Aorta (tissue), 5 donors: ENCODE data around the gene KRTAP2-4. TPM values are rescaled to one million over a fixed set of nuclear protein-coding genes. Genes with fewer than 3 reads are reported as not detected.

Experiments used
- ATAC-seq: fragments of 200-7000 bp; cut with Tn5 transposase; one replicate; pipeline ENCODE4 v1.9.1; 2022; ENCODE audit warnings: moderate library complexity; ENCODE audit not compliant: low FRiP score
- DNase-seq, 2 donors: peaks; one replicate each; pipeline ENCODE4 v3.0.0-alpha.2; 2020
- H3K27ac ChIP-seq, 2 donors: one replicate each; pipeline ENCODE4 v1.5.1; 2013; ENCODE audit warnings: low read length in 2 of 2, mild to moderate bottlenecking in 2 of 2, moderate library complexity in 2 of 2, control low read depth in 1 of 2, inconsistent platforms in 1 of 2, low read depth in 1 of 2
- H3K27me3 ChIP-seq, 2 donors: one replicate each; pipeline ENCODE4 v1.6.1; 2013; ENCODE audit warnings: control low read depth in 1 of 2, low read length in 1 of 2, mild to moderate bottlenecking in 1 of 2, moderate library complexity in 1 of 2; ENCODE audit not compliant: insufficient read depth in 2 of 2, control insufficient read depth in 1 of 2
- H3K36me3 ChIP-seq, 2 donors: one replicate each; pipeline ENCODE4 v1.6.1; 2013; ENCODE audit warnings: control low read depth in 1 of 2, low read length in 1 of 2, mild to moderate bottlenecking in 1 of 2; ENCODE audit not compliant: insufficient read depth in 2 of 2, control insufficient read depth in 1 of 2
- H3K4me1 ChIP-seq, 2 donors: one replicate each; pipeline ENCODE4 v1.6.1; 2013; ENCODE audit warnings: low read length in 2 of 2, control low read depth in 1 of 2, mild to moderate bottlenecking in 1 of 2, moderate library complexity in 1 of 2; ENCODE audit not compliant: insufficient read depth in 2 of 2, control insufficient read depth in 1 of 2
- H3K4me3 ChIP-seq, 2 donors: one replicate each; pipeline ENCODE4 v1.5.1; 2013; ENCODE audit warnings: low read length in 2 of 2, control low read depth in 1 of 2, mild to moderate bottlenecking in 1 of 2
- H3K9me3 ChIP-seq: one replicate; pipeline ENCODE4 v1.6.1; 2013; ENCODE audit warnings: mild to moderate bottlenecking, low read length; ENCODE audit not compliant: control insufficient read depth
- WGBS, 2 donors: extraction: QIAGEN DNeasy Blood & Tissue Kit; methylation state at CpG; one replicate each; pipeline ENCODE4 v1.1.7; 2013; 5-methylcytosine and 5-hydroxymethylcytosine counted together
- intact Hi-C, 2 donors: fragments of 100-400 bp; cut with DNase I; formaldehyde crosslinking; loops; one replicate each; pipeline versions ENCODE4 v1.14.2 to v1.15.0; 2022
- polyA plus RNA-seq, 2 donors: library from polyadenylated mRNA; stranded (reverse); fragments of 200-250 nt; gene quantifications; one replicate each; pipeline ENCODE4 v1.2.3, GENCODE V29; 2013
- total RNA-seq, 2 donors: library from RNA; stranded (reverse); fragmentation: NEBNext Ultra II Directional; extraction: Animal tissue kit (Norgen Biotek cat#: 25700); gene quantifications; one replicate each; pipeline ENCODE4 v1.2.1, GENCODE V29; 2021
- donor health status: healthy with polysubstance abuse.
- donor health status: Bipolar disorder and iron deficiency.
- donor health status: DM: no; HTN: no; CAD: no.
- donor health status: DM: no; HTN: no; CAD: no.
- donor health status: DM: yes; HTN: yes; CAD: no.

KRTAP2-4 gene
- total and polyA plus RNA-seq, 4 donors = not detected

DNA sequence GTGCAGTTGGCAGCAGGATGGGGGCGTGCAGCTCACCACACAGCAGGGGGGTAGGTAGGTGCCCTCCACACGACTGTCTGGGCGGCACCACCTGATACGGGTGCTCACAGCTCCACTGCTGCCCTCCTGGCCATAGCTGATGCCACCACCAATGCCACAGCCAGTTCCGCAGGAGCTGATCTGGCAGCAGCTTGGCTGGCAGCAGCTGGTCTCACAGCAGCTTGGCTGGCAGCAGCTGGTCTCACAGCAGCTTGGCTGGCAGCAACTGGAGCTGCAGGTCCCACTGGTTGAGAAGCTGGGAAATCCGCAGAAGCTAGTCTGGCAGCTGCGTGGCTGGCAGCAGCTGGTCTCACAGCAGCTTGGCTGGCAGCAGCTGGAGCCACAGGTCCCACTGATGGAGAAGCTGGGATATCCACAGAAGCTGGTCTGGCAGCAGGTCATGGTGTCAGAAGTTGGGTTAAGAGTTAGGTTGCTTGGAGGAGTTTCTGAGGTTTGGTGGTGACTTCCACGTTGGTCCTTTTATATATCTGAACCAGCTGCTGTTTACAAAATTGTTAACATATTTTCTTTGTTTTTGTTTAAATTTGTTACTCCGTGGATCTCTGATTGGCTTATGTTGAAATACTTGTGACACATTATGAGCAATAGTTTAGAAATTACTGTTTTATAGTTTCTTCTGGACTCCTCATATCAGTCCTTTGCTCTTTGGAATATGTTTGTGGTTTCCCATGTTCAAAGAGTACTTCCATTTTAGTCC lies 38.8 kb downstream of the KRTAP2-4 start, which contains the start of gene KRTAP1-5:
TSS of gene KRTAP1-5 (minus strand) at position 494 of the 757 bp plus-strand sequence. CDS start at position 441, 53 bp downstream.
- H3K27ac ChIP-seq = no peak within 1 kb of the TSS
- 44 to 54% methylated on average over 9 of the region's 9 CpGs for WGBS, 2 donors
- intact Hi-C loops = no loop called here
- no peaks in the 10 kb centered on the region for H3K4me1 ChIP-seq
- ATAC-seq (no peak), DNase-seq (no peak)
- no peak within 1 kb of the TSS for H3K4me3 ChIP-seq
- no peaks in the 10 kb centered on the region for H3K9me3 ChIP-seq
- no peaks in the 10 kb centered on the region for H3K36me3 ChIP-seq
- no peaks in the 10 kb centered on the region for H3K27me3 ChIP-seq

DNA sequence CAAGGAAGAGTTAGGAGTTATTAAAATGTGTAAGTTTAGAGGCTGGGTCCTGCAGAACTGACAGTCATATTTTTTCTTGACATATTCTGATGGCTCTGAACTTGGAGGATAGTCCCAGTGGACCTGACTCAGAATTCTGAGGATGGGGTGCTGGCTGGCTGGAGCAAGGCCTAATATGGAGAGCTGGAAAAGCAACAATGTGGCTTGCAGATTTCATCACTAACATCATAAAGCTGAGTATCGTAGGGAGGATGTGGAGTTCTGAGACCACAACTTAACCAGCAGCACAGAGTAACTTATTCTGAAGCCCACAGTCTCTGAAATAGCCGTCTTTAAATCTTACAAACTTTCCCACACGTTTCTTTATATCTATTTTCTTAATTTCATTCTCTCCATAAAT lies 41.0 kb downstream of the KRTAP2-4 start:
- no peak overlapping the region for H3K4me3 ChIP-seq
- no peaks in the 10 kb centered on the region for H3K27me3 ChIP-seq
- ATAC-seq (no peak), DNase-seq (no peak)
- no peaks in the 10 kb centered on the region for H3K36me3 ChIP-seq
- intact Hi-C loops = no loop called here
- H3K27ac ChIP-seq = no peak overlapping the region
- H3K4me1 ChIP-seq = no peaks in the 10 kb centered on the region
- H3K9me3 ChIP-seq = no peaks in the 10 kb centered on the region
- WGBS, 2 donors = 44 to 51% methylated on average over 3 of the region's 3 CpGs

DNA sequence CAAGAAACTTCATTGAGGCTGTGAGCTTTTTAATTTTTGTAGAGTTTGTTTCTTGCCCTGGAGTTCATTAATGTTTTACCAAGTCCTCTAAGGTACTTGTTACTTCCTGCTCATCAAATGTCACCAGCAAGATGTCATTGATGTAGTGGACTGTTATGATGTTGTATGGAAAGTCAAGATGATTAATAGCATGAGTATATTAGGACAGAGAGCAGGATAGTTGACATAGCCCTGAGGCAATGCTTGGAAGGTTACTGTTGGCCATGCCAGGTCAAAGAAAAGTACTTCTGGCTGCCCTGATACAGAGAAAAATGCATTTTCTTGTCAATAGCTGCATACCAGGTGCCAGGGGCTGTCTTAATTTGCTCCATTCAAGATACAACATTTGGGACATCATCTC lies 45.3 kb downstream of the KRTAP2-4 start:
- ATAC-seq = no peak
- no peak overlapping the region for H3K4me3 ChIP-seq
- intact Hi-C loops = no loop called here
- H3K9me3 ChIP-seq = peaks cover 2% of the 10 kb centered on the region
- H3K27ac ChIP-seq = no peak overlapping the region
- DNase-seq = no peak
- H3K27me3 ChIP-seq = no peaks in the 10 kb centered on the region
- H3K36me3 ChIP-seq = no peaks in the 10 kb centered on the region
- no peaks in the 10 kb centered on the region for H3K4me1 ChIP-seq

DNA sequence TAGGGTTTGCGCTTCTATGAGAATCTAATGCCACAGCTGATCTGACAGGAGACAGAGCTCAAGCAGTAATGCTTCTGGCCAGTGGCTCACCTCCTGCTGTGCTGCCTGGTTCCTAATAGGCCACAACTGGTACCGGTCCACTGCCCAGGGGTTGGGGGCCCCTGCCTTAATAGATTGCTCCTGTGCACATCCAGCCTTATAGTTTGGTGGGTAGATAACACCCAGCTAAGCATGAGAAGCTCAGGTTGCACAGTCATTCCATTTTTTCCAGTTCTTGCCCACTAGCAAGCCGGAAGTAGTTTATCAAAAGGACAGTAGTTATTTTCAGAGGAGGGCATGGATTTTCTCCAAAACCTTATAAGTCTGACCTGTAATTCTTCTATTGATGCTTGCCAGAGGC lies 46.3 kb downstream of the KRTAP2-4 start:
- intact Hi-C loops = no loop called here
- H3K27ac ChIP-seq = no peak overlapping the region
- WGBS, 2 donors = 80 to 91% methylated on average over 3 of the region's 3 CpGs

DNA sequence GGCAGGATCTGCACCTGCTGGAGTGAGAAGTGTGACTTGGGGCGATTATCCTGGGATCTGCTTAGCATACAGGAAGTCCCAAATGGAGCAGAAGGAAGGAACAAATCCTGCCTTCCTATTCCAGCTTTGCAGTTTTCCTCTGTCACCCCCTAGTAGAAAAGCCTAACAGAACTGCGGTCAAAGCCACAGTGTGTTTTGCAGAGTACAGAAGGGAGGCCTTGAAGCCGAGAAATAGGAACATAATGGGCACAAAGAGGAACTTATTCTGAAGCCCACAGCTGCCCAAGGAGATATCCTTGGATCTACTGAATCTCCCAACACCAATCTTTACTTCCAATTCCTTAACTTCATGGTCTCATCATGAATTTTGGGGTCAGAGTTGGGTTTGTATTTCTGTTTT lies 47.1 kb downstream of the KRTAP2-4 start:
- DNase-seq = no peak
- WGBS, 2 donors = 76 to 85% methylated on average over 3 of the region's 3 CpGs
- intact Hi-C loops = no loop called here

More for the DNA sequence above, 46.3 kb downstream of the KRTAP2-4 start:
- H3K9me3 ChIP-seq = peaks cover 2% of the 10 kb centered on the region
- no peaks in the 10 kb centered on the region for H3K27me3 ChIP-seq
- DNase-seq = no peak
- no peaks in the 10 kb centered on the region for H3K4me1 ChIP-seq
- no peak for ATAC-seq
- no peak overlapping the region for H3K4me3 ChIP-seq
- no peaks in the 10 kb centered on the region for H3K36me3 ChIP-seq

DNA sequence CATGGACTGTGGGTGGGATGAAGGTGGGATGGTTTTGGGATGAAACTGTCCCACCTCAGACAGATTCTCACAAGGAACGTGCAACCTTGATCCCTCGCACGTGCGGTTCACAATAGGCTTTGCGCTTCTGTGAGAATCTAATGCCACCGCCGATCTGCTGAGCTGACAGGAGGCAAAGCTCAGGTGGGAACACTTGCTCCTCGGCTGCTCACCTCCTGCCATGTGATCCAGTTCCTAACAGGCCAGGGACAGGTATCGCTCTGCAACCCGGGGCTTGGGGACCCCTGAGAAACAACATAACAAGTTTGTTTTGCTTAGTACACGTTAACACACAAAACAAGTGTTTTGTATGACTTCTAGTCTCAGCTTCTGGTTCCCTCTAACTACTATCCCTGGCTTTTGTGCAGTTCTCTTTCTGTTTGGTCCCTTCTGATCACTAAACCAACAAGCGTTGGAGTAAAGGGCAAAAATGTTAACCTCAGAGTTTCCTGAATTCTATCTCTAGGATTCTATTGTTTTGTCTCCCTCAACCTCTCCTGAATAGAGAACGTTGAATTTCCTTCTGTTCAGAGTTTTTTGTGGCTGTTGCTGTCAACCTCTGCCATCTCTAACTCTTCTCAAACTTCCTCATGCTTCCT lies 49.0 kb downstream of the KRTAP2-4 start:
- intact Hi-C loops = no loop called here
- Histone ChIP-seq H3K9me3 (peaks cover 2% of the 10 kb centered on the region), H3K27ac (no peak overlapping the region), H3K27me3 (no peaks in the 10 kb centered on the region), H3K4me3 (no peak overlapping the region), H3K36me3 (no peaks in the 10 kb centered on the region), H3K4me1 (no peaks in the 10 kb centered on the region)
- ATAC-seq = no peak
- 80 to 84% methylated on average over 13 of the region's 13 CpGs for WGBS, 2 donors
- DNase-seq = no peak

More for the DNA sequence above, 47.1 kb downstream of the KRTAP2-4 start:
- no peaks in the 10 kb centered on the region for H3K36me3 ChIP-seq
- no peaks in the 10 kb centered on the region for H3K4me1 ChIP-seq
- H3K27ac ChIP-seq = no peak overlapping the region
- H3K4me3 ChIP-seq = no peak overlapping the region
- peaks cover 2% of the 10 kb centered on the region for H3K9me3 ChIP-seq
- no peaks in the 10 kb centered on the region for H3K27me3 ChIP-seq
- ATAC-seq = no peak

DNA sequence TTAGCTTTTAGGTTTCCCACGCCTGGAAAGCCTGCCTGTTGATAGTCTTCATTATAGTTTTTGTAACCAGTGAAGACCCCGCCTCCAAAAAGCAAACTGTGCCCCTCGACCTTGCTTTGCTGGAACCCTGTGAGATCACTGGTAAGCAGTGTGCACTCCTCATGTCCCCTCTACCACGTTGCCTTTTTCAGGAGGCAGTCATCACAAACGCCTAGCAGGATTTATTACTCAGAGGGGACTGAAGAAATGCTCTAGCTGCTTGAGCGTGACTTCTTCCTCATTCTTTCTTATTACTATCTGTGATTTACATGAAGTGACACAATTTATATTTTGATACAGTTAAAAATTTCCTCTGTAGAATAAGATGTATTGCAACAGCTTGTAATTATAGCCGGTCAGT lies 50.2 kb downstream of the KRTAP2-4 start:
- DNase-seq = no peak
- H3K36me3 ChIP-seq = no peaks in the 10 kb centered on the region
- H3K4me1 ChIP-seq = no peaks in the 10 kb centered on the region
- no peak overlapping the region for H3K27ac ChIP-seq
- ATAC-seq = no peak
- 23 to 37% methylated on average over 7 of the region's 7 CpGs for WGBS, 2 donors
- H3K27me3 ChIP-seq = no peaks in the 10 kb centered on the region
- peaks cover 2% of the 10 kb centered on the region for H3K9me3 ChIP-seq
- intact Hi-C loops = no loop called here
- H3K4me3 ChIP-seq = no peak overlapping the region
